Nephron (organoid): ENCODE results near the gene OR8B4.
"Not testable (repeated sequence)": the region's sequence is repeated elsewhere in the genome, so short reads cannot be mapped to it uniquely, and the experiment has no call there.

Source experiments
- H3K27ac Mint-ChIP-seq, 3 experiments: 2 replicates each; pipeline ENCODE4 v1.8.0; 2020; ENCODE audit warnings: mixed read lengths in 3 of 3, mild to moderate bottlenecking in 2 of 3, moderate library complexity in 1 of 3
- H3K27me3 Mint-ChIP-seq: 2 replicates; pipeline ENCODE4 v1.8.0; 2021; ENCODE audit warnings: low read depth, mild to moderate bottlenecking, moderate library complexity, mixed read lengths
- H3K36me3 Mint-ChIP-seq: 2 replicates; pipeline ENCODE4 v1.8.0; 2020; ENCODE audit warnings: low read depth, mixed read lengths
- H3K4me1 Mint-ChIP-seq: 2 replicates; pipeline ENCODE4 v1.8.0; 2020; ENCODE audit warnings: mixed read lengths
- H3K4me3 Mint-ChIP-seq, 3 experiments: 2 replicates each; pipeline ENCODE4 v1.8.0; 2020; ENCODE audit warnings: mild to moderate bottlenecking in 3 of 3, mixed read lengths in 3 of 3, moderate library complexity in 2 of 3
- H3K9me3 Mint-ChIP-seq: 2 replicates; pipeline ENCODE4 v1.8.0; 2020; ENCODE audit warnings: mixed read lengths
- CTCF ChIP-seq, 3 experiments: fragments of 200-600 bp; sonication (generic); IDR thresholded peaks; one replicate each; pipeline ENCODE4 v1.5.0; 2021; ENCODE audit warnings: antibody characterized with exemption in 3 of 3; ENCODE audit not compliant: unreplicated experiment in 3 of 3

Gene OR8B4

GRCh38 chr11:124409906-124410305 lies 14.8 kb downstream of the OR8B4 start:
- TF ChIP-seq CTCF (IDR thresholded peaks at IDR 0.05; ENCODE audit: unreplicated experiment in 3 of 3) = no peak
- Mint-ChIP-seq H3K27me3 (peaks cover 19% of the 10 kb centered on the region), H3K4me1 (peaks cover 6% of the 10 kb centered on the region)

GRCh38 chr11:124405581-124405980 lies 19.1 kb downstream of the OR8B4 start:
- H3K27ac Mint-ChIP-seq = peak overlapping the region in 2 of 3 experiments; percentile 36 to 75
- peaks cover 6% of the 10 kb centered on the region for H3K4me1 Mint-ChIP-seq
- peaks cover 9% of the 10 kb centered on the region for H3K27me3 Mint-ChIP-seq
- H3K4me3 Mint-ChIP-seq = no peak overlapping the region
- H3K36me3 Mint-ChIP-seq = peaks cover 3% of the 10 kb centered on the region
- TF ChIP-seq CTCF (IDR thresholded peaks at IDR 0.05; ENCODE audit: unreplicated experiment in 3 of 3) = no peak
- H3K9me3 Mint-ChIP-seq = peaks cover 4% of the 10 kb centered on the region

More at GRCh38 chr11:124409906-124410305, 14.8 kb downstream of the OR8B4 start:
- no peaks in the 10 kb centered on the region for H3K36me3 Mint-ChIP-seq
- no peak overlapping the region for H3K27ac Mint-ChIP-seq
- no peak overlapping the region for H3K4me3 Mint-ChIP-seq
- no peaks in the 10 kb centered on the region for H3K9me3 Mint-ChIP-seq

- H3K27ac Mint-ChIP-seq, H3K4me3 Mint-ChIP-seq, H3K36me3 Mint-ChIP-seq, H3K4me1 Mint-ChIP-seq, H3K27me3 Mint-ChIP-seq, H3K9me3 Mint-ChIP-seq: not testable (repeated sequence)
Observed at GRCh38 chr11:124403186-124403585, 21.5 kb downstream of the OR8B4 start.

- TF ChIP-seq CTCF (IDR thresholded peaks at IDR 0.05; ENCODE audit: unreplicated experiment in 3 of 3) = peak; percentile 49 to 60 (median 54)
- peaks cover 6% of the 10 kb centered on the region for H3K4me1 Mint-ChIP-seq
- H3K27ac Mint-ChIP-seq = peak overlapping the region in 1 of 3 experiments; percentile 62
- H3K27me3 Mint-ChIP-seq = peaks cover 4% of the 10 kb centered on the region
- peaks cover 3% of the 10 kb centered on the region for H3K36me3 Mint-ChIP-seq
- H3K9me3 Mint-ChIP-seq = peaks cover 4% of the 10 kb centered on the region
- no peak overlapping the region for H3K4me3 Mint-ChIP-seq
Observed at GRCh38 chr11:124402326-124402922, 22.2 kb downstream of the OR8B4 start.

GRCh38 chr11:124398924-124399323 lies 25.7 kb downstream of the OR8B4 start, which contains the start of gene OR8B3:
Gene OR8B3, minus strand, starts transcription at chr11:124399024. Its CDS starts 1,673 bp downstream, at chr11:124397351.
- Mint-ChIP-seq H3K9me3 (peaks cover 4% of the 10 kb centered on the region), H3K27me3 (no peaks in the 10 kb centered on the region), H3K4me3 (no peak within 1 kb of the TSS), H3K27ac (no peak within 1 kb of the TSS), H3K36me3 (peaks cover 3% of the 10 kb centered on the region), H3K4me1 (no peaks in the 10 kb centered on the region)
- no peak for TF ChIP-seq CTCF (IDR thresholded peaks at IDR 0.05; ENCODE audit: unreplicated experiment in 3 of 3)

- not testable (repeated sequence) for H3K4me3 Mint-ChIP-seq, H3K36me3 Mint-ChIP-seq, H3K9me3 Mint-ChIP-seq, H3K27me3 Mint-ChIP-seq, H3K4me1 Mint-ChIP-seq, H3K27ac Mint-ChIP-seq
Observed at GRCh38 chr11:124396847-124397246, 27.8 kb downstream of the OR8B4 start.

GRCh38 chr11:124394408-124394807 lies 30.3 kb downstream of the OR8B4 start:
- no peaks in the 10 kb centered on the region for H3K4me1 Mint-ChIP-seq
- no peak overlapping the region for H3K27ac Mint-ChIP-seq
- no peak for TF ChIP-seq CTCF (IDR thresholded peaks at IDR 0.05; ENCODE audit: unreplicated experiment in 3 of 3)
- H3K27me3 Mint-ChIP-seq = no peaks in the 10 kb centered on the region
- no peak overlapping the region for H3K4me3 Mint-ChIP-seq
- H3K9me3 Mint-ChIP-seq = no peaks in the 10 kb centered on the region
- H3K36me3 Mint-ChIP-seq = no peaks in the 10 kb centered on the region
